Lower lobe of right lung (tissue), 2 donors: ENCODE data around the gene CHD5. TPM values are rescaled to one million over a fixed set of nuclear protein-coding genes. Genes with fewer than 3 reads are reported as not detected.
A peak's percentile ranks its signal among the peaks of the same experiment; 100 is the strongest.

Experiments
- ATAC-seq, 2 donors: fragments of 200-7000 bp; cut with Tn5 transposase; one replicate each; pipeline ENCODE4 v1.9.1; 2020 to 2022; ENCODE audit warnings: mild to moderate bottlenecking in 2 of 2, moderate library complexity in 2 of 2
- DNase-seq: peaks from one replicate; pipeline ENCODE4 v3.0.0-alpha.2; 2020
- H3K27ac ChIP-seq: fragments of 200-600 bp; one replicate; pipeline ENCODE4 v1.8.0; 2022
- H3K27me3 ChIP-seq: fragments of 200-600 bp; one replicate; pipeline ENCODE4 v1.8.0; 2022; ENCODE audit warnings: low read depth
- H3K36me3 ChIP-seq: fragments of 200-600 bp; one replicate; pipeline ENCODE4 v1.8.0; 2022; ENCODE audit warnings: mild to moderate bottlenecking
- H3K4me1 ChIP-seq: fragments of 200-600 bp; one replicate; pipeline ENCODE4 v1.8.0; 2022
- H3K4me3 ChIP-seq: fragments of 200-600 bp; one replicate; pipeline ENCODE4 v1.8.0; 2022; ENCODE audit warnings: mild to moderate bottlenecking
- H3K9me3 ChIP-seq: fragments of 200-600 bp; one replicate; pipeline ENCODE4 v1.8.0; 2022
- intact Hi-C: fragments of 100-400 bp; cut with DNase I; formaldehyde crosslinking; loops from one replicate; pipeline ENCODE4 v1.11.0; 2022
- total RNA-seq: library from RNA; stranded (reverse); fragmentation: NEBNext Ultra II Directional; extraction: Animal tissue kit (Norgen Biotek cat#: 25700); gene quantifications from one replicate; pipeline ENCODE4 v1.2.1, GENCODE V29; 2021
- TF ChIP-seq, protein P1 (sequence below): fragments of 200-600 bp; IDR thresholded peaks from one replicate; pipeline ENCODE4 v1.8.0; 2022; ENCODE audit warnings: antibody characterized with exemption, mild to moderate bottlenecking
- donor health status: DM: no; HTN: yes; CAD: no; lungs with severe emphysema.

The CHD5 gene
- total RNA-seq, 1 donor from 2014 or later, result 0.56 TPM

DNA sequence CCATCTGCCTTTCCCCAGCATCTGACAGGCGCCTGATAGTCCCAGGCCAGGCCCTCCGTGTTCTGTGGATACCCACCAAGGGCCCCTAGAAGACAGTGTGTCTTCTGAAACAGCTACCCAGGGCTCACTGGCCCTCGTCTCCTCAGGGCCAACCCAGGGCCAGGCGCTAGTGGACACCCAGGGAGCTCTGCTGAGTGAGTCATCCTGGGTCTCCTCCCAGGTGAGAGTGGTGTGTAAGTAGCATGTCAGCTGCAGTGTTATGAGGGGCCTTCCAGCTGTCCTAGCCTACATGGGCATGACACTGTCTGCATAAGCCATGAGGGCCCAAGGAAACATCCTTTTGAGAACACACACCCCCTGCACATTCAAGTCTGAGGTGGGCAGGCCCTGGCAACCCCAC lies 36.7 kb downstream of the CHD5 start:
- TF ChIP-seq, protein P1, sequence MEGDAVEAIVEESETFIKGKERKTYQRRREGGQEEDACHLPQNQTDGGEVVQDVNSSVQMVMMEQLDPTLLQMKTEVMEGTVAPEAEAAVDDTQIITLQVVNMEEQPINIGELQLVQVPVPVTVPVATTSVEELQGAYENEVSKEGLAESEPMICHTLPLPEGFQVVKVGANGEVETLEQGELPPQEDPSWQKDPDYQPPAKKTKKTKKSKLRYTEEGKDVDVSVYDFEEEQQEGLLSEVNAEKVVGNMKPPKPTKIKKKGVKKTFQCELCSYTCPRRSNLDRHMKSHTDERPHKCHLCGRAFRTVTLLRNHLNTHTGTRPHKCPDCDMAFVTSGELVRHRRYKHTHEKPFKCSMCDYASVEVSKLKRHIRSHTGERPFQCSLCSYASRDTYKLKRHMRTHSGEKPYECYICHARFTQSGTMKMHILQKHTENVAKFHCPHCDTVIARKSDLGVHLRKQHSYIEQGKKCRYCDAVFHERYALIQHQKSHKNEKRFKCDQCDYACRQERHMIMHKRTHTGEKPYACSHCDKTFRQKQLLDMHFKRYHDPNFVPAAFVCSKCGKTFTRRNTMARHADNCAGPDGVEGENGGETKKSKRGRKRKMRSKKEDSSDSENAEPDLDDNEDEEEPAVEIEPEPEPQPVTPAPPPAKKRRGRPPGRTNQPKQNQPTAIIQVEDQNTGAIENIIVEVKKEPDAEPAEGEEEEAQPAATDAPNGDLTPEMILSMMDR, result no peak
- Histone ChIP-seq H3K36me3 (no peaks in the 10 kb centered on the region), H3K27ac (no peak overlapping the region), H3K4me1 (peaks cover 2% of the 10 kb centered on the region), H3K27me3 (peaks cover 20% of the 10 kb centered on the region), H3K4me3 (no peak overlapping the region), H3K9me3 (no peaks in the 10 kb centered on the region)
- ATAC-seq, result no peak
- no peak for DNase-seq
- intact Hi-C loops, result no loop called here

DNA sequence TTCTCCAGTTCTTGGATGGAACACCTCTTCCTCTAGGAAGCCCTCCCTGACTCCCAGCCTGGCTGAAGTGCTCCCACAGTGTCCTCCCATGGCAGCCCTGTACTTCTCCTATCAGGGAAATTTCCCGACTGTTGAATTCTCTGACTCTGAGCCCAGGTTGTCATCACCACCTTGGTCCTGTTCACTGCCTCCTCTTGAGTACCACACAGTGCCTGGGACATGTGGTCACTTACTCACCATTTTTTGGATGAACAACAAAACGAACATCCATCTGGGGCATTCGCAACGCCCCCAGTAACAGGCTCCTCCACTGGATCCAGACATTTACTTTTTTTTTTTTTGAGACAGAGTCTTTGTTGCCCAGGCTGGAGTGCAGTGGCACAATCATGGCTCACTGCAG lies 37.4 kb downstream of the CHD5 start:
- DNase-seq (no peak), ATAC-seq (no peak)
- Histone ChIP-seq H3K4me1 (no peaks in the 10 kb centered on the region), H3K27me3 (peaks cover 14% of the 10 kb centered on the region), H3K27ac (no peak overlapping the region), H3K4me3 (no peak overlapping the region), H3K9me3 (no peaks in the 10 kb centered on the region), H3K36me3 (no peaks in the 10 kb centered on the region)
- intact Hi-C loops, result no loop called here
- TF ChIP-seq, protein P1, result no peak

DNA sequence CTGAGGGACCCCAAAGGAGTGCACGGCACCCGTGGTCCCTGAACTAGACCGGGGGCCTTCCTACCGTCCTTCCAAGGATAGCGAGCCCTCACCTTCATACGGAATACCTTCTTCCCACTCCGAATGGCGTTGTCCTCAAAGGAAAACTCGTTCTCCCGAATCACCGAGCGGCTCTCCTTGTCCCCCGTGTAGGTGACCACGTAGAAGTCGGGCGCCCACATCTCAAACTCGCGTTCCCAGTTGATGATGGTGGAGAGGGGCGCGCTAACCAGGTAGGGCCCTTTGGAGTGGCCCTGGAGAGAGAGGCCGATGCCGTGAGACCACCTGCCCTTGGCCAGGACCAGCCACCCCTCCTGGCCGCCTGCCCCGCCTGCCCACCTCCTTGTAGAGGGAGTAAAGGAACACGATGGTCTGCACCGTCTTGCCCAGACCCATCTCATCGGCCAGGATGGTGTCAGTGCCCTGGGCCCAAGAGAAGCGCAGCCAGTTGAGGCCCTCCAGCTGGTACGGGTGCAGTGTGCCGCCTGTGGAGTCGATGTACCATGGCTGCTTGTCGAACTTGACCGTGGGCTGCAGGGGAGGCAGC lies 38.0 kb downstream of the CHD5 start:
- intact Hi-C loops, result no loop called here
- H3K36me3 ChIP-seq, result no peaks in the 10 kb centered on the region
- peak in 1 of 2 donors; percentile 11 for ATAC-seq
- peaks cover 8% of the 10 kb centered on the region for H3K27me3 ChIP-seq
- no peak overlapping the region for H3K4me3 ChIP-seq
- H3K9me3 ChIP-seq, result no peaks in the 10 kb centered on the region
- H3K27ac ChIP-seq, result no peak overlapping the region
- TF ChIP-seq, protein P1, result no peak
- DNase-seq, result no peak
- no peaks in the 10 kb centered on the region for H3K4me1 ChIP-seq

DNA sequence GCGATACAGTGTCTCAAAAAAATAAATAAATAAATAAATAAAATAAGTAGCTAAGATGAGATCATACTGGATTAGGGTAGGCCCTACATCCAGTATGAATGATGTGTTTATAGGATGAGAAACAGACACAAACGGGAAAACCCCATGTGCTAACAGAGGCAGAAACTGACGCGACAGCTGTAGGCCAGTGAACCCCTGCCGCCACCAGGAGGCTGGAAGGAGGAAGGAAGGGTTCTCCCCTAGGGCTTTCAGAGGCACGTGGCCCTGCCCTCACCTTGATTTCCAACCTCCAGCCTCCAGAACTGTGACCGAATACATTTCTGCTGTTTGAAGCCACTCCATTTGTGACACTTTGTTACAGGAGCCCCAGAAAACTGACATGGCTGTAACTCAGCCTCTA lies 38.5 kb downstream of the CHD5 start:
- no peaks in the 10 kb centered on the region for H3K9me3 ChIP-seq
- H3K27ac ChIP-seq, result no peak overlapping the region
- H3K4me3 ChIP-seq, result no peak overlapping the region
- no peak for ATAC-seq
- no peaks in the 10 kb centered on the region for H3K4me1 ChIP-seq
- no peaks in the 10 kb centered on the region for H3K36me3 ChIP-seq
- intact Hi-C loops, result no loop called here
- TF ChIP-seq, protein P1, result no peak
- peaks cover 2% of the 10 kb centered on the region for H3K27me3 ChIP-seq
- no peak for DNase-seq

DNA sequence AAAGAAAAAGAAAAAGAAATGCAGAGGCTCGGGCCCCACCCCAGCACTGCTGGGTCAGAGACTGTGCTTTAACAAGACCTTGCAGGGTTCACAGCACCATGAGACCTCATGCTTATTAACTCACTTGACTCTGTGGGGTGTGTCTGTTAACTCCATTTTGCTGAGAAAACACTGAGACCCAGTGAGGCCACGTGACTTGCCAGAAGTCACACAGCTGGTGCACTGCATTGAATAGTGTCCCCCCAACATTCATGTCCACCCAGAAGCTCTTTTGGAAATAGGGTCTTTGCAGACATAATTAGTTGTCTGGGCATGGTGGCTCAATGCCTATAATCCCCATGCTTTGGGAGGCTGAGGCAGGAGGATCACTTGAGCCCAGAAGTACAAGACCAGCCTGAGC lies 39.7 kb downstream of the CHD5 start:
- ATAC-seq, result no peak
- DNase-seq, result no peak
- intact Hi-C loops, result no loop called here
- H3K4me3 ChIP-seq, result no peak overlapping the region
- no peaks in the 10 kb centered on the region for H3K9me3 ChIP-seq
- TF ChIP-seq, protein P1, result no peak
- no peak overlapping the region for H3K27ac ChIP-seq
- no peaks in the 10 kb centered on the region for H3K4me1 ChIP-seq
- peaks cover under 1% of the 10 kb centered on the region for H3K27me3 ChIP-seq
- H3K36me3 ChIP-seq, result no peaks in the 10 kb centered on the region

DNA sequence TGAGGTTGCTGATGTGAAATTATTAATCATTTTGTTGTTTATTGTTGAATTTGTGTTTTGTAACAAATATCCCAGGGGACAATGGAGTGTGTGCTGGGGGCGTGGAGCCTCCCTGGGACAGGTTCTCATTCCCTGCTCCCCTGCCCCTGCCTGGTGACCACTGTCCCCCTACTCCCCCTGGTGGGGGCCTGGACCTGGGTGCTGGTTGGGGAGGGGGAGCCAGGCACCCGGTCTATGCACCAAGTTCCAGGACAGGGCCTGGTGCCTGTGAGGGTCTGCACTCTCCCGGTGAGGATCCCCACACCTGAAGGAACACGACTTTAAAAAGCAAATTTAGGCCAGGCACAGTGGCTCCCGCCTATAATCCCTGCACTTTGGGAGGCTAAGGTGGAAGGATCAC lies 42.4 kb downstream of the CHD5 start:
- no peak for ATAC-seq
- DNase-seq, result peak; percentile 11
- intact Hi-C loops, result no loop called here
- peaks cover 13% of the 10 kb centered on the region for H3K27me3 ChIP-seq
- no peaks in the 10 kb centered on the region for H3K4me1 ChIP-seq
- TF ChIP-seq, protein P1, result no peak
- H3K9me3 ChIP-seq, result no peaks in the 10 kb centered on the region
- H3K36me3 ChIP-seq, result no peaks in the 10 kb centered on the region
- H3K27ac ChIP-seq, result no peak overlapping the region
- no peak overlapping the region for H3K4me3 ChIP-seq
